ENCODE measurements around the gene ASF1B.

ASF1B gene

DNA sequence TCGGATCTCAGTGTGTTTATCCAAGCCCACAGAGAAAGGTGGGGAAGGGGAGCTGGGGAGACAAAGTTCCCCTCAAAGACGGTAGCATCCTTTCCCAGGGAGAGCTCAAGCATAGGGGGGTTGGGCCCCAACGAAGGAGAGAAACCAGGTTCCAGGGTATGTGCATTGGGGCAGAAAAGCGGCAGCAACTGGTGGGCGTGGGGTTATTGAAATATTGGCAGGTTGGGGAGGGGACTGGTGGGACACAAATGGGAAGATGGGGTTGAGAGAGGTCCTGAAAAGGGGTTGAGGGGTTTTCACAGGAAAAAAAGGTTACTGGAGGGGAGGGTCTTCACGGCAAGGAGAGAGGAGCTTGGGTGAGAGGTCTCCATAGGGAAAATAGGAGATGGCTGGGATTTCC is 1.0 kb downstream of the ASF1B start:
- DNase-seq = no peak

GRCh38 chr19:14127929-14128509 is 8.4 kb downstream of the ASF1B start:
- DNase-seq = no peak

DNA sequence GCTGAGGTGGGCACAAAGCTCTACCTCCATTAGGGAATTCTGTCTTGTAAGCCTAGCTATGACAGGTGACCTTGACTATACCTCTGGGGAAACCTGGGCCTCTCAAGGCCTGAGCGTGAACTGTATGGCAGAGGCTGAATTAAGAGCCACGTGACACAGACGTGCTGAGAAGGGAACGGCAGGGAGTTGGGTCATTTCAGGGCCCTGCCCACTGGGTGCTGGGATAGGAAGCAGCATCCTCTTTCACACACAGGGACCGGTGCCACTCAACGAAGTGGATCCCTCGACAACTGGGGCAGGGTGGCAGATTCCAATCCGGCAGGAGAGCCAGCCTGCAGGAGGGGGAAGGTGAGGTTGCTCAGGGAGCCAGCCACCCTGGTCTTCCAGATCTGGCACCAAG is 9.2 kb downstream of the ASF1B start:
- no peak for DNase-seq

DNA sequence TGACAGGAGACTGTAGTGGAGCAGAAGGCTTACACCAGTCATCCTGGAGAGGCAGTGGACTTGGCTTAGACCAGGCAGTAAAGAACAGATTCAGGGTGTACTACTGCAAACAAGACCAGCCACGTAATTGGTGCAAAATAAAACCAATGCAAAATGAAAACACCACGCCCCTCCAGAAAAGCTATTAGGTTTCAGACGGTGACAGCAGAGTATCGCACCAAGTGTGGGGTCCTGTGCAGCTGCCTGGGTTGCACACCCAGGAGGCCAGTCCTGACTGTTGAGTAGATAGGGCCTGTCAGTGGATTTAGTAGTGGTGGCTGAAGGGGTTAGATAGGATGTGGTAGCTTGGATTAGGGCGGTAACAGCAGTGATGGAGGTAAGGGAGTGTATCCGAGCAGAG is 13.5 kb downstream of the ASF1B start:
- DNase-seq = no peak

- no peak for DNase-seq
These were observed 15.9 kb downstream of the ASF1B start for GRCh38 chr19:14120497-14120780.

GRCh38 chr19:14119644-14120496 is 16.5 kb downstream of the ASF1B start:
- DNase-seq = no peak

GRCh38 chr19:14119146-14119545 is 17.2 kb downstream of the ASF1B start:
- DNase-seq = no peak

DNA sequence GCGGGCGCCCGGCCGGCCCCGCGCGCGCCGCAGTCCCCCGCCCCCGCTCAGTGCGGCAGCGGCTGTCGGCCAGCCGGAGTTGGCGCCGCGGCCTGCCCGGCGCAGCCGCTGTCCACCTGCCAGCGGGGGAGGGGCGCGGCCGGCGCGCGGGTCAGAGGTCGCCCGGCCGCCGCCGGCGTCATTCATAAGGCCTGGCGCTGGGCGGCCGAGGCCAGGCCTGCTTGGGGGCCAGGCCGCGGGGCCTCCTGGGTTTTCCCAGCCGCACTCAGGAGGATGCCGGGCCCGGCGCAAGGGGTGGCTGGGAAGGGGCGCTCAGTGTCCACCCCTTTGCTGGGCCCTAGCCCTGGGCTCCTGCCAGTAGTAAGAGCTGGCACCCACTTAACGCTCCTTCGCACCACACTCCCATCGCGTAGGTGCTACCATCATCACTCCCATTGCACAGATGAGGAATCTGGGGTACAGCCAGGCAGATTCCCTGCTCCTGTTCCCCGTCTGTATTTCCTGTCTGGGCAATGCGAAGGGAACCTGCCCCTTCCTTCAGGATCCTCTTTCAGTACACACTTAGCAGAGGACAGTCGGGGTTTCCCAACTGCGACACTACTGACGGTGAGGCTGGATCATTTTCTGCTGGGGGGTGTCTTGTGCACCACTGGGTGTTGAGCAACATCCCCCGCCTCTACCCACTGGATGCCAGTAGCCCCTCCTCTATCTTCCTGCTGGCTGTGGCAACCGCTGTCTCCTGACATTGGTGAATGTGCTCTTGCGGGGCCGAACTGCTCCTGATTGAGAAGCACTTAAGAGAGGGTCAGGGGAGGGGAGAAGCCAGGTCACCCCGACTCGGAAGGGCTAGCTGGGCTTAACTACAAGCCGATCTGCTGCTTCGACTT is 18.0 kb downstream of the ASF1B start:
- peak in 2 of 4 experiments; percentile 21 to 38 for DNase-seq

- peak; percentile 95 to 98 (median 96) for DNase-seq
These were observed 18.7 kb downstream of the ASF1B start, which contains the start of gene PRKACA for GRCh38 chr19:14117668-14118164. TSS of gene PRKACA (minus strand) at chr19:14117762. CDS start at chr19:14117547, 215 bp downstream.

DNA sequence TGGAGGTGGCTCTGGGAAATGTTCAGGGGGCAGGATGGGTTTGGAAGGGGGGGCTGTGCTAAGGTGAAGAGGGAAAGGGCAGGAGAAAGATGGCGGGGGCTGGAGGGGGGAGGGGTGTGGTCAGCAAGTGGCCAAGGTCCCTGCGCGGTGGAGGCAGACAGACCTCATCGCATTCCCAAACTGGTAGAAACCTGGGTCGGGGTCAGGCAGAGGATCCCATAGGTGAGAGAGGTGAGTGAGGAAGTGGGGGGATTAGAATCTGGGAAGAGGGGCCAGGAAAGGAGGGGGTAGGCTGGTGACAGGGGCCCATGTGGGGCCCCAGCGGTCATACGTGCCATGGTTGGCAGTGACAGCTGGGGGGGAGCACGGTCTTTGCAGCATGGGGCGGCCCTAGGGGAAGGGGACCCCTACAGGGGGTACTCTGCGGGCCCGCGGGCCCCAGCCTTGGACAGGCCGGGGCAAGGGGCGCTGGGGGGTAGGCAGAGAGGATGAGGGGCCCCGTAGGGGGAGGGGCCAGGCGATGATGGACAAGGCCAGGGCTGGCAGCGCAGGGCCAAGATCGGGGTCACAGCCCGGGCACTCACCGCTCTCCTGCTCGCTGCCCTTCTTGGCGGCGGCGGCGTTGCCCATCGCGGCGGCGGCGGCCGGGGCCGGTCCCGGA is 19.3 kb downstream of the ASF1B start:
- peak in 1 of 4 experiments; percentile 24 for DNase-seq

DNA sequence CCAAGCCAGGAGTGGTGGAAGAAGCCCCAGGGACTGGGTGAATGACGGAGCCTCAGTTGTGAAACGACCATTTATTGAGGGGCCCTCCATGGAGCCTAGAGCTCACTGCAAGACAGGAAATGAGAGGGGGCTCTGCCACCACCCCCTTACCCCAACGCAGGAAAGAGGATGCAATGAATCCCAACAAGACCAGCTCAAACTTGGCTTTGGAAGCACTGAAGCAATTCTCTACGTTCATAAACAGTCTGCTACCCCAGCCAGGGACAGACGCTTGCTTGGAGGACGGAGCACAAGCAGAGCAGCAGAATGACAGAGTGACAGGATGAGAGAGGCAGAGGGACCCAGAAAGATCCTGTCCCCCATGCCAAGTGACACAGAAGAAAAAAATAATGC is 19.9 kb downstream of the ASF1B start:
- DNase-seq = no peak

GRCh38 chr19:14115756-14116155 is 20.6 kb downstream of the ASF1B start:
- DNase-seq = no peak

- DNase-seq = peak in 2 of 4 experiments; percentile 8 to 19
These were observed 21.5 kb downstream of the ASF1B start for GRCh38 chr19:14114854-14115253.

- DNase-seq = no peak
These were observed 21.9 kb downstream of the ASF1B start for GRCh38 chr19:14114439-14114838.

DNA sequence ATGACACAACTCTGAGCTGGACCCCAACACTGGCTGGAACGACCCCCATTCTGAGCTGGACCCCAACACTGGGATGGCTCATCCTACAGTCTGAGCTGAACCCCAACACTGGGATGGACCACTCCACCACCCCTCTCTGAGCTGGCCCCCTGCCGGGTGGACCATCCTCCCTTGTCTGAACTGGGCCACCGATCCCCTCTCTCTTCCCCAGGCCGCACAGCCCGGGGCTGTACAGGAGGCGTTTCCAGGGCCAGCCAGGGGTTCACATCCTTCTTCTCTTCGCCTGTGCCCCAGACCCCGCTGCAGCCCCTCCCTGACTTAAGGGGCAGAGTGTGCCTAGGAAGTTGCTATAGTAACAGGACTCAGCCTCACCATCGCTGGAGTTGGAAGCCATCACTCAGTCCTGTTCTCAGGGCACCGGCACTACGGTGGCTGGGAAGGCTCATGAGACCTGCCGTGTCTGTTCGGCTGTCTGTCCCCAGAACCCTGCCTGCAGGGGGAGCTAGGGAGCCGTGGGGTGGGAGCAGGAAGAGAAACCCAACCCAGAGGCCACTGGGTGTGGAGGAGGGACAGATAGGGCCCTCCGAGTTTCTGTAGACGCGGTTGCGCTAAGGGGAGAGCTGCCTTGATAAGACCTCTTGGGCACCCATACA is 22.5 kb downstream of the ASF1B start:
- DNase-seq = peak in 1 of 4 experiments; percentile 22

DNA sequence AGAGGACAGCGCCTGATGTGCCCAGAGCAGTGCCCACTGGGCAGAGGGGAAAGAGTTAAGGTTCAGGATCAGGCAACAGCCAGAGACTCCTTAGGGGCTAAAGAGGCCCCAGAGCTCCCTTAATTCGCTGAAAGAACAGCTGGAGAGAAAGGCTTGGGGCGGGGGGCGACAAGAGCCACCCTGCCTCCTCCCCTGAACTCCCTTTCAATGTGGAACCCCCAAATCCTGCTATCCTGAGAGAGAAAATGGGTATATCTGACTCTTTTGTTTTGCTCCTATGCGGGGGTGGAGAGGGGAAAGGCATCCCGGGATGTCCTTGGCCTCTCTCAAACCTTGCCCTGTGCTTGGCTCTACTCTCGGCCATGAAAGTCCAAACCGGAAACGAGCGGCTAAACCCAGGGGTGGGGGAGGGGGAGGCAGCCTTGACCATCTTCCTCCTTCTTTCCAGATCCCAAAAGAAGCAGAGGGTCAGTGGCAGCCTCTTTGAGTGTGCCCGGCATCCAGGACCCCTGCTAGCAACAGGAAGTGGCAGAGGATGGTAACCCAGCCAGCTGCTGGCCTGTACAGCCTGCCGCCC is 23.5 kb downstream of the ASF1B start:
- DNase-seq = no peak

- DNase-seq = no peak
These were observed 24.2 kb downstream of the ASF1B start for GRCh38 chr19:14112051-14112808.

DNA sequence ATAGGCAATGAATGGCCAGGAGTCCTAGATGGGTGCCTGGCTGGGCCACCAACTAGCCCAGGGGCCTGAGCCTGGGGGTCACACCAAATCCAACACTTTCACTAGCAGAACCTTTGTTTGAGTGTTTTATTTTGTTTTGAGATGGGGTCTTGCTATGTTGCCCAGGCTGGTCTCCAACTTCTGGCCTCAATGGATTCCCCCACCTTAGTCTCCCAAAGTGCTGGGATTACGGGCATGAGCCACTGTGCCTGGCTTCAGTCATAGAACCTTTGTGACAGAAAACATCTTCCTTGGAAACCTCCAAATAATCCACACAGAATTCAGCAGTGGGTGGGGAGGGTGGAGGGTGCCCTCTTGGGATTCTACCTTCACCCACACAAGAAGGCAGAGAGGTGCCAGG is 24.9 kb downstream of the ASF1B start:
- no peak for DNase-seq

GRCh38 chr19:14110650-14111049 is 25.7 kb downstream of the ASF1B start:
- no peak for DNase-seq

- DNase-seq = no peak
These were observed 28.6 kb downstream of the ASF1B start for GRCh38 chr19:14107581-14108461.

All from activated naive CD4-positive, alpha-beta T cell (primary cell).